Subcutaneous abdominal adipose tissue (tissue), 5 donors: ENCODE results near the gene UPP2.

Source experiments
- H3K27ac ChIP-seq: one replicate; pipeline ENCODE4 v1.7.0; 2013; ENCODE audit warnings: low read depth, mild to moderate bottlenecking, inconsistent platforms, low read length, moderate library complexity
- H3K27me3 ChIP-seq, 5 donors: one replicate each; pipeline ENCODE4 v1.7.0; 2013; ENCODE audit warnings: low read length in 5 of 5, inconsistent platforms in 1 of 5; ENCODE audit not compliant: control insufficient read depth in 5 of 5, insufficient read depth in 4 of 5
- H3K36me3 ChIP-seq, 5 donors: one replicate each; pipeline ENCODE4 v1.7.0; 2013; ENCODE audit warnings: low read length in 5 of 5; ENCODE audit not compliant: control insufficient read depth in 5 of 5, insufficient read depth in 5 of 5
- H3K4me1 ChIP-seq, 5 donors: one replicate each; pipeline ENCODE4 v1.7.0; 2013; ENCODE audit warnings: low read length in 5 of 5, mild to moderate bottlenecking in 3 of 5, moderate library complexity in 1 of 5; ENCODE audit not compliant: control insufficient read depth in 5 of 5, insufficient read depth in 5 of 5
- H3K4me3 ChIP-seq, 5 donors: one replicate each; pipeline ENCODE4 v1.7.0; 2013; ENCODE audit warnings: low read length in 5 of 5, low read depth in 1 of 5
- H3K9ac ChIP-seq, 5 donors: one replicate each; pipeline ENCODE4 v1.7.0; 2013; ENCODE audit warnings: low read length in 5 of 5, mild to moderate bottlenecking in 4 of 5, moderate library complexity in 3 of 5
- H3K9me3 ChIP-seq, 5 donors: one replicate each; pipeline ENCODE4 v1.7.0; 2013; ENCODE audit warnings: low read length in 5 of 5; ENCODE audit not compliant: control insufficient read depth in 5 of 5
- donor health status: healthy.
- donor health status: healthy.
- donor health status: healthy.
- donor health status: healthy.
- donor health status: healthy.

Gene UPP2

DNA sequence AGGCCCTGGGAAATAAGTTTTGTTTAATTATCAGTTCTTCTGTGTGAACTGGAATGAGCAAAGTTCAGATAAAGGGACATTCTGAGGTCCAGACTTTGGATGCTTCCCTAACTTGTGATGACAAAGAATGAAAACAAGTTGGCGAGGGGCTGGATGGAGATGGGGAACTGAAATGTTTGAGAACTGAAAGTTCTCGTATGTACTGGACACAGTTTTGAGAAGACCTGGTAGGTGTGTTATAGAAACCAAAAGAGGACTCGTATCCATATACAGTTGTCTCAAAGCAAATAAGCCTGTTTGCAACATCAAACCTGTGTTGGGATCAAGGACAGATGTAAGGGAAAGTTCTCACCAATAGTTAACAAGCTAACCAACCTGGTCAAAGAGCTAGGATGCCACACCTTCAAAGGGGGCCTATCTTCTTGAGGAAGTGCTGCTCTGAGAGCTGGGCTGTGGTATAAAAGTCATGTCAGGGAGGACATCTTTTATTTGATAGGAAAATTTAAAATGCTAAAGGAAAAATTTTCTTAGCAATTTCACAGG is at the start of gene UPP2:
Gene UPP2, plus strand, starts transcription at position 493 of the 543 bp plus-strand sequence. CDS start 188 bp downstream, outside the sequence.
- no peak within 1 kb of the TSS for H3K27ac ChIP-seq
- no peak within 1 kb of the TSS for H3K9ac ChIP-seq
- H3K4me1 ChIP-seq = peaks cover 0 to 10% (median 0%) of the 10 kb centered on the region in 5 donors
- no peak within 1 kb of the TSS for H3K4me3 ChIP-seq
- H3K9me3 ChIP-seq = no peaks in the 10 kb centered on the region
- H3K27me3 ChIP-seq = no peaks in the 10 kb centered on the region
- no peaks in the 10 kb centered on the region for H3K36me3 ChIP-seq

DNA sequence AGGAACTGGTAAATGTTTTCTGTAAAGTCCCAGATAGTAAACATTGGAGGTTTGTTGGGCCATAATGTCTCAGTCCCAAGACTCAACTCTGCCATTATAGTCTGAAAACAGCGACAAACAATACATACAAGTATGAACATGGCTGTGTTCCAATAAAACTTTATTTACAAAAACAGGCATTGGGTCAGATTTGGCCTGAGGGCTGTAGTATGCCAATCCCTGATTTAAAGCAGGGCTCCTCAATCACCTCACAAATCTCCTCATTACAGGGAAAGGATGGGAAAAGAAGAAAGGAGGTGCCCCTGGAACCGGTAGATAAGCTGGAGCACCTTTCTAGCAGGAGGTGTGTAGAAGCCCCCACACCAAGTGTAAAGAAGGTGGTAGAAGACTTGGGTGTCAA is 48.9 kb upstream of the UPP2 start:
- no peaks in the 10 kb centered on the region for H3K36me3 ChIP-seq
- H3K4me3 ChIP-seq = no peak overlapping the region
- no peaks in the 10 kb centered on the region for H3K27me3 ChIP-seq
- H3K27ac ChIP-seq = no peak overlapping the region
- peaks cover 0 to 7% (median 0%) of the 10 kb centered on the region in 5 donors for H3K4me1 ChIP-seq
- no peaks in the 10 kb centered on the region for H3K9me3 ChIP-seq
- H3K9ac ChIP-seq = no peak overlapping the region

DNA sequence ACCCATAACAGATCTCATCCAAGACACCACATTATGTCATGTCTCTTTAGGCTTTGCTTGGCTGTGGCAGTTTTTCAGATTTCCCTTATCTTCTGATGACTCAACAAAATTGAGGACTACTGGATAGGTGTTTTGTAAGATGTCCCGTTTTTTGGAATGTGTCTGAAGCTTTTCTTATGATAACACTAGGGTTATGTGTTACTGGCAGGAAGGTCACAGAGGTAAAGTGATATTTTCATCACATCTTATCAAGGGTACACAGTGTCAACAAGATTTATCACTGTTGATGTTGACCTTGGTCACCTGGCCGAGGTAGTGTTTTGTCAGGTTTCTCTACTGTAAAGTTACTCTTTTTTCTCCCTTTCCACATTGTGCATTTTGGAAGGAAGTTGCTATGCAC is 44.8 kb upstream of the UPP2 start:
- Histone ChIP-seq H3K9ac (no peak overlapping the region), H3K27me3 (no peaks in the 10 kb centered on the region), H3K4me3 (no peak overlapping the region), H3K36me3 (no peaks in the 10 kb centered on the region), H3K4me1 (no peaks in the 10 kb centered on the region), H3K9me3 (no peaks in the 10 kb centered on the region), H3K27ac (no peak overlapping the region)

DNA sequence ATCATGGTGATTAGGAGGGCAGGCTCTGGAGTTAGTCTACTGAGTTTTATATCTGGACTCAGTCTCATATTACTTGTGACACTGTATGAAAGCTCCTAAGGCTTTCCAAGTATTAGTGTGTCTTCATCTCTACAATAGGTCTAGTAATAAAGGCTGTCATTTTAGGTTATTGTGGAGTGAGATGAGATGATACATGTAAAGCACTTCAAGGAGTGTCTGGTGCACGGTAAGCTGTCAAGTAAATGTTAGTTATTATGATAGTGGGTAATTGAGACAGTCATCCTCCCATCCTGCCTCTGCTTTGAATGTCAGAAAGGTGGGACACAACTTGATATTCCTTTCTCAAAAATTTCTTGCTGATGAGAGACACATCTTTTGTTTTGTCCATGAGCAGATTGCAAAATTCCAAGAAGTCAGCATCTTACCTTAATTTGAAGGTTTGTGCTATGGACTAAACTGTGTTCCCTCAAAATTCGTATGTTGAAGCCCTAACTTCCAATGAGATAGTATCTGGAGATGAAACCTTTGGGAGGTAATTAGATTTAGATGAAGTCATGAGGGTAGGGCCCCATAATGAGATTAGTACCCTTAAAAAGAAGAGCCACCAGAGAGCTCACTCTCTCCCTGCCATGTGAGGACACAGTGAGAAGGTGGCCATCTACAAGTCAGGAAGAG is 41.4 kb upstream of the UPP2 start:
- no peaks in the 10 kb centered on the region for H3K4me1 ChIP-seq
- H3K4me3 ChIP-seq = no peak overlapping the region
- H3K27me3 ChIP-seq = no peaks in the 10 kb centered on the region
- no peaks in the 10 kb centered on the region for H3K36me3 ChIP-seq
- no peak overlapping the region for H3K9ac ChIP-seq
- no peaks in the 10 kb centered on the region for H3K9me3 ChIP-seq
- no peak overlapping the region for H3K27ac ChIP-seq

DNA sequence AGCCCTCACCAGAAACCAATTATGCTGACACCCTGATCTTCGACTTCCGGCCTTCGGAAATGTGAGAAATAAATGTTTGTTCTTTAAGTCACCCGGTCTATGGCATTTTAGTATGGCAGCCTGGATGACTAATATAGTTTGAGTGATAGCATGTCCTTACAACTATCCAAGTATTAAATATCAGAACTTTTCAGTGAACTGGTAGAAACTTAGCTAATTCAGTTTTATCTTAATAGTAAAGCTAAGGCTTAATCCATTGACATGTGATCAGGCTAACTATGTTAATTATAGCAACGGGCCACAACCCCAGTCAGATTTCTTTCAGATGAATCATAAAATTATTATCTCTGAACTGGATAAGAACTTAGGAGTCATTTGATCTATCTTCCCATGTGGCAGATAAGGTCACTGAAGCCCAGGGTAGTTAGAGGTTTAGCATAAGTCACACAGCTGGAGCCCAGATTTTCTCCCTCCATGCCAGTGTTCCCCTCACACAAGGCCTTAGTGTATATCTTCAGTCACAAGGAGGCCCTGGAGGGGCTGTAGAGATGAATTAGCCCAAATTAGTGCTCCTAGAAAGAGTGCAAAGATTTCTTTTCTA is 40.7 kb upstream of the UPP2 start:
- Histone ChIP-seq H3K4me3 (no peak overlapping the region), H3K36me3 (no peaks in the 10 kb centered on the region), H3K9ac (no peak overlapping the region), H3K27me3 (no peaks in the 10 kb centered on the region), H3K9me3 (no peaks in the 10 kb centered on the region), H3K4me1 (peaks cover 0 to 5% (median 0%) of the 10 kb centered on the region in 5 donors), H3K27ac (no peak overlapping the region)

DNA sequence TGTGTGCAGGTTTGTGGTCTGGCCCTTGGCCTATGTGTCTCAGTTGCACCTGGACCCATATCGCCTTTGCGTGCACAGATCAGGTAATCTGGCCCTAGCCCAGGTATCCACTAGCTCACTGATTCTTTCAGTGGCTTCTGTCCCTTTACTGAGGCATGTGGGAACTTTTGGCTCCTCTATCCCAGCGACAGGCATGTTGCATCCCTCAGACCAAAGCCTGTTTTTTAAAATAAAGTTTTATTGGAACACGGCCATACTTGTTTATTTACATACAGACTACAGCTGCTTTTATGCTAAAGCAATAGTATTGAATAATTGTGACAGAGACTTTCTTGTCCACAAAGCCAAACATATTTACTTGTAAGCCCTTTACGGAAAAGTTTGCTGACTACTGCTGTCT is 39.9 kb upstream of the UPP2 start:
- H3K4me3 ChIP-seq = no peak overlapping the region
- H3K27ac ChIP-seq = no peak overlapping the region
- H3K9ac ChIP-seq = no peak overlapping the region
- H3K9me3 ChIP-seq = no peaks in the 10 kb centered on the region
- peaks cover 0 to 13% (median 0%) of the 10 kb centered on the region in 5 donors for H3K4me1 ChIP-seq
- no peaks in the 10 kb centered on the region for H3K36me3 ChIP-seq
- no peaks in the 10 kb centered on the region for H3K27me3 ChIP-seq

DNA sequence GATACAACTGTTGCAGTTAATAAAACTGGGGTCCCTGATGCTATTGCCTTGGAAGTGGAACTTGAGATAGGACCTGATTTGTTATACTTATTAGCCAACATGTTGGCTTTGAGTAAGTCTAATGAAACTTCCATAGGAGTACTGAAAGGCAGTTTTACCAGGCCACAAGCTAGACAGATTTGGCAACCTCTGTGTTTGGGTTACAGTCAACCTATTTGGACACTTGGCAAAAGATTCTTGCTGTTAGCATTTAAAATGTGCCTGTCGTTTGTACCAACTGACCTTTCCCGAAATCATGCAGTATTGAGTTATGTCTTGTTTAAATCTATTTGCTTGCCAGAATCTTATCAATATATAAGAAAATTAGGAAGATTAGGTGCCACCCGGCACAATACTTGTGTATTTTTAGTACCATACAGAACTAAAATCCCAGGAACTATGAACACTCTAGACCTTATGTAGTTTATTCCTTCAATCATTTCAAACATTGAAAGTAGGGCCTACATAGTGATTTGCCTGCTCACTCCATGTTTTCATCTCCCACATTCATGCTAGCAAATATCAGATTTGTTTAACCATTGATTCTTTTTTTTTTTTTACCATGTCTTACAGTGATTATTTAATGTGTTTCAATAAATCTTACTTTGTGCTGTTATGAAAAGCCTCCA is 35.5 kb upstream of the UPP2 start:
- Histone ChIP-seq H3K27me3 (no peaks in the 10 kb centered on the region), H3K4me3 (no peak overlapping the region), H3K36me3 (no peaks in the 10 kb centered on the region), H3K9ac (no peak overlapping the region), H3K27ac (no peak overlapping the region), H3K4me1 (peaks cover 0 to 16% (median 0%) of the 10 kb centered on the region in 5 donors), H3K9me3 (no peaks in the 10 kb centered on the region)

DNA sequence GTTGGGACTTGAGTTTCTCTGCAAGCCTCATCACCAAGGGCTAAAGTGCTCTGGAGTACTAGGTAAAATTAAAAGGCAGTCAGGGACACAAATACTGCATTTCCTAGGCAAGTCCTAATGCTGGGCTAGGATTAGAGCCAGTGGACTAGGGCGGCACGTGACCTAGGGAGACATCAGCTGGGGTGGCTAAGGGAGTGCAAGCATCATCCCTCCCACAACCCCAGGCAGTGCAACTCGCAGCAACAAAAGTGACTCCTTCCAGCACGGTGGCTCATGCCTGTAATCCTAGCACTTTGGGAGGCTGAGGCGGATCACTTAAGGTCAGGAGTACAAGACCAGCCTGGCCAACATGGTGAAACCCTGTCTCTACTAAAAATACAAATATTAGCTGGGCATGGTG is 30.7 kb upstream of the UPP2 start:
- Histone ChIP-seq H3K9me3 (no peaks in the 10 kb centered on the region), H3K4me3 (no peak overlapping the region), H3K4me1 (peaks cover 0 to 13% (median 0%) of the 10 kb centered on the region in 5 donors), H3K27me3 (no peaks in the 10 kb centered on the region), H3K27ac (no peak overlapping the region), H3K9ac (no peak overlapping the region), H3K36me3 (no peaks in the 10 kb centered on the region)

DNA sequence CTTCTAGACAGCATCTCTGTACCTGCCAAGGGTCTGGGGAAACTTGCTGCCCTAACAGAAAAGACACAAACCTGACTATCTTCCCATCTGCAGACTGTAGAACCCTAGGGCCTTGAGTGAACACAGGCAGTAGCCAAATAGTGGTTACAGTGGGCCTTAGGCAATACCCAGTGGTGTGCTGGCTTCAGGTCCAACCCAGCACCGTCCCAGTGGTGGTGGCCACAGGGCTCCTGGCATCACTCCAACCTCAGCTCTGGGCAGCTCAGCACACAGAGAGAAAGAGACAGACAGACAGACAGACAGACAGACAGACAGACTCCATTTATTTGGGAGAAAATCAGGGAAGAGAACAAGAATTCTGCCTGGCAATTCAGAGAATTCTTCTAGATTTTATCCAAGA is 29.3 kb upstream of the UPP2 start:
- peaks cover 0 to 3% (median 2%) of the 10 kb centered on the region in 5 donors for H3K9me3 ChIP-seq
- H3K36me3 ChIP-seq = no peaks in the 10 kb centered on the region
- H3K27ac ChIP-seq = no peak overlapping the region
- H3K4me3 ChIP-seq = no peak overlapping the region
- no peak overlapping the region for H3K9ac ChIP-seq
- no peaks in the 10 kb centered on the region for H3K27me3 ChIP-seq
- H3K4me1 ChIP-seq = peaks cover 0 to 5% (median 0%) of the 10 kb centered on the region in 5 donors

DNA sequence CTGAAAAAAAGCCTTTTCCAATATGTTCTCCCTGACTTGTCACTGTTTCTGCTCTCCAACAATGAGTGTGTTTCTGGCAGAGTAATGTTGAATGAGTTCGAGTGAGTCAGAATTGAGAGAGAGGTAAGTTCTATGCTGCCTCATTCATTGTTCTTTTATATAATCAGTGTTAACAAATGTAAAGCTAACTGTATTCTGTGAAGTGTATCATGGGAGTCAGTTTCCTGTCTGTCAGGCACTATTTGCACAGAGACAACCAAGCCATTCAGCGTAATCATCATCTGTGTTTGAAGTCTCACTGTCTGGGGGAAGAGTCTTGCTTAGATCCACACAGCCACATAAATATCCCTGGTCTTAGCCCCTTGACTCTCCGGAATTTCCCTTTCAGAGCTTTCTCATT is 22.0 kb upstream of the UPP2 start:
- H3K4me3 ChIP-seq = no peak overlapping the region
- H3K27me3 ChIP-seq = no peaks in the 10 kb centered on the region
- H3K9ac ChIP-seq = no peak overlapping the region
- H3K27ac ChIP-seq = no peak overlapping the region
- H3K36me3 ChIP-seq = no peaks in the 10 kb centered on the region
- peaks cover 0 to 9% (median 5%) of the 10 kb centered on the region in 5 donors for H3K9me3 ChIP-seq
- no peaks in the 10 kb centered on the region for H3K4me1 ChIP-seq
